ENCODE results near the gene CCL15. TPM values are rescaled to one million over a fixed set of nuclear protein-coding genes. Genes with fewer than 3 reads are reported as not detected.

The CCL15 gene
- total and polyA plus RNA-seq, 2 experiments from 2014 or later: 32.0 to 39.0 TPM

DNA sequence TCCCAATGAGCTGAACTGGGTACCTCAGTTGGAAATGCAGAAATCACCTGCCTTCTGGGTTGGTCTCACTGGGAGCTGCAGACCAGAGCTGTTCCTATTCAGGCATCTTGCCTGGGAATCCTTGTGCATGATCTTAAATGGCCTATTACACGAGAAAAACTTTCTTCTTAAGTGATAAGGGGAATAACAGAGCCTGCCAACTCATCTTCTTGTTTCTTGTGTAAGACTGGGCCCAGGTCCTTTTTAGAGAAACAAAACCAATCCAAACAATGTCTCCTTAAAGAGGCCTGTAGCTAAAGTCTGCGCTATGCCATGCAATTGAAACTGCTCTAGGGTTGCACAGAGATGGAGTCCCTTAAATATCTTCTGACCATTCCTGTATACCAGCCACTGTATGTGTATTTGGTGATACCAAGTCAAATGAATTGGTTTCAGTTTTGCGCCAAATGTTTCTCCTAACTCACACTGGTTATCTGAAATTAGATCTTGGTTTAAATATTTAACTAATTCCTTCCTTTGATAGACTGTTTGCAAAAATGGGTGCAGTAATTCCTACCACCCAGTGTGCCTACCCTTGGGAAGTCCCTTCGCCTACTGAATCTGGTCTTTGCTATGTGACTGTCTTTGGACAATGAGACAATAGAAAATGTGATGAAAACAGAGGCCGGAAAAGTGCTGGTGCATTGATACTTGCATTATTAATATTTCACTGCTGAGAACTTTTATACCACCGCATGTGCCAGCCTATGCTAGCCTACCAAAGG is 22.9 kb upstream of the CCL15 start:
- Histone ChIP-seq H3K4me3 (no peak overlapping the region), H3K9me3 (ENCODE audit: low read depth) (no peaks in the 10 kb centered on the region), H3K27me3 (peaks cover 11% of the 10 kb centered on the region), H3K36me3 (replicated peaks; ENCODE audit: insufficient read depth, low read depth) (no peaks in the 10 kb centered on the region), H3K79me2 (no peaks in the 10 kb centered on the region), H2AFZ (no peak overlapping the region), H3K4me1 (ENCODE audit: insufficient read depth) (no peaks in the 10 kb centered on the region), H3K9me2 (replicated peaks; ENCODE audit: insufficient read depth) (no peaks in the 10 kb centered on the region), H4K20me1 (ENCODE audit: insufficient read depth, poor library complexity, severe bottlenecking) (no peaks in the 10 kb centered on the region), H3K27ac (no peak overlapping the region), H3K4me2 (no peak overlapping the region)
- WGBS (ENCODE audit: low lambda C conversion rate, missing lambda C conversion rate): 89% methylated on average over 6 of the region's 6 CpGs
- TF ChIP-seq, protein P1, sequence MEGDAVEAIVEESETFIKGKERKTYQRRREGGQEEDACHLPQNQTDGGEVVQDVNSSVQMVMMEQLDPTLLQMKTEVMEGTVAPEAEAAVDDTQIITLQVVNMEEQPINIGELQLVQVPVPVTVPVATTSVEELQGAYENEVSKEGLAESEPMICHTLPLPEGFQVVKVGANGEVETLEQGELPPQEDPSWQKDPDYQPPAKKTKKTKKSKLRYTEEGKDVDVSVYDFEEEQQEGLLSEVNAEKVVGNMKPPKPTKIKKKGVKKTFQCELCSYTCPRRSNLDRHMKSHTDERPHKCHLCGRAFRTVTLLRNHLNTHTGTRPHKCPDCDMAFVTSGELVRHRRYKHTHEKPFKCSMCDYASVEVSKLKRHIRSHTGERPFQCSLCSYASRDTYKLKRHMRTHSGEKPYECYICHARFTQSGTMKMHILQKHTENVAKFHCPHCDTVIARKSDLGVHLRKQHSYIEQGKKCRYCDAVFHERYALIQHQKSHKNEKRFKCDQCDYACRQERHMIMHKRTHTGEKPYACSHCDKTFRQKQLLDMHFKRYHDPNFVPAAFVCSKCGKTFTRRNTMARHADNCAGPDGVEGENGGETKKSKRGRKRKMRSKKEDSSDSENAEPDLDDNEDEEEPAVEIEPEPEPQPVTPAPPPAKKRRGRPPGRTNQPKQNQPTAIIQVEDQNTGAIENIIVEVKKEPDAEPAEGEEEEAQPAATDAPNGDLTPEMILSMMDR (IDR thresholded peaks at IDR 0.05; ENCODE audit: poor library complexity): no peak
- TF ChIP-seq EZH2phosphoT487 (IDR thresholded peaks at IDR 0.05; ENCODE audit: low read depth, severe bottlenecking, unreplicated experiment) (no peak), EZH2 (IDR thresholded peaks at IDR 0.05; ENCODE audit: borderline replicate concordance) (no peak)
- DNase-seq (ENCODE audit: low spot score): no peak

DNA sequence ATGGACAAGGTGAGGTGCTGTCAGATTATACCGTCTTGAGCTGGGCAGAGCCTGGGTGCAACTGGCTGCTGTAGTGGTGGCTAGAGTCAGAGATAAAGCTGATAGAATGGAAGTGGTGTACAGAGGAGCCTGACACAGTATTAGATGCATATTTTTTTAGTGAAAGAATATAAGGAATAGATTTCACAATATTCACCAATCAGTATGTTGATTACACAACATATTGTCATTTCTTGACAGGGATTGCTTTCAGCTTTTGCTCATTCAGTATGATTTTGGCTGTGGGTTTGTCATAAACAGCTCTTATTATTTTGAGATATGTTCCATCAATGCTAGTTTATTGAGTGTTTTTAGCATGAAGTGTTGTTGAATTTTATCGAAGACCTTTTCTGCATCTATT is 18.1 kb upstream of the CCL15 start:
- Histone ChIP-seq H4K20me1 (ENCODE audit: insufficient read depth, poor library complexity, severe bottlenecking) (no peaks in the 10 kb centered on the region), H3K4me3 (no peak overlapping the region), H2AFZ (no peak overlapping the region), H3K9me3 (ENCODE audit: low read depth) (no peaks in the 10 kb centered on the region), H3K27me3 (peaks cover 14% of the 10 kb centered on the region), H3K4me2 (no peak overlapping the region), H3K9me2 (replicated peaks; ENCODE audit: insufficient read depth) (no peaks in the 10 kb centered on the region), H3K36me3 (replicated peaks; ENCODE audit: insufficient read depth, low read depth) (no peaks in the 10 kb centered on the region), H3K79me2 (no peaks in the 10 kb centered on the region), H3K4me1 (ENCODE audit: insufficient read depth) (no peaks in the 10 kb centered on the region), H3K27ac (no peak overlapping the region)
- 91% methylated on average over 2 of the region's 2 CpGs for WGBS (ENCODE audit: low lambda C conversion rate, missing lambda C conversion rate)
- no peak for DNase-seq (ENCODE audit: low spot score)
- TF ChIP-seq EZH2phosphoT487 (IDR thresholded peaks at IDR 0.05; ENCODE audit: low read depth, severe bottlenecking, unreplicated experiment) (no peak), EZH2 (IDR thresholded peaks at IDR 0.05; ENCODE audit: borderline replicate concordance) (no peak)
- TF ChIP-seq, protein P1 (IDR thresholded peaks at IDR 0.05; ENCODE audit: poor library complexity): no peak

DNA sequence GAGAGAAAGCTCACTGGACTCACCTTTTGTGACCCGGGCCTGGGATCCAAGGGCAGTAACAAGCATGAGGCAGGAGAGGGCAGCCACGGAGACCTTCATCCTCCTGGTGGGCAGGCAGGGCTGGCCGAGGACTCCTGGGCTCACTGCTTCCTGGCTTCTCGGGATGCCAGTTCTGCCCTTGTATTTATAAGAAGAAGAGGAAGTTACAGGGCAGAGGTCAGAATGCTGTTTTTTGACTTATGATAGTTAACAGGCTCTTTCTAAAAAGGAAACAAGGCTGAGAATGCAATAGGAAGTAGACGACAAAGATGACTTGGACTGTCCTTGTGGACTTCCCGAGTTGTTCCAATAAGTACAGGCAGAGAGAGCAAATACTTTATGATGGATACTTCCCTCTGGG is 16.4 kb upstream of the CCL15 start, which contains the start of gene CCL23:
TSS of gene CCL23 (minus strand) at position 174 of the 400 bp plus-strand sequence. CDS start at position 99, 75 bp downstream.
- H3K4me2 ChIP-seq: no peak within 1 kb of the TSS
- no peak within 1 kb of the TSS for H3K4me3 ChIP-seq
- TF ChIP-seq, protein P1 (IDR thresholded peaks at IDR 0.05; ENCODE audit: poor library complexity): no peak
- TF ChIP-seq EZH2phosphoT487 (IDR thresholded peaks at IDR 0.05; ENCODE audit: low read depth, severe bottlenecking, unreplicated experiment) (no peak), EZH2 (IDR thresholded peaks at IDR 0.05; ENCODE audit: borderline replicate concordance) (no peak)
- peaks cover 14% of the 10 kb centered on the region for H3K27me3 ChIP-seq
- H3K9me3 ChIP-seq (ENCODE audit: low read depth): no peaks in the 10 kb centered on the region
- DNase-seq (ENCODE audit: low spot score): no peak
- WGBS (ENCODE audit: low lambda C conversion rate, missing lambda C conversion rate): 77% methylated on average over 6 of the region's 6 CpGs
- H3K27ac ChIP-seq: no peak within 1 kb of the TSS
- no peaks in the 10 kb centered on the region for H3K36me3 ChIP-seq (replicated peaks; ENCODE audit: insufficient read depth, low read depth)
- no peaks in the 10 kb centered on the region for H3K79me2 ChIP-seq
- H4K20me1 ChIP-seq (ENCODE audit: insufficient read depth, poor library complexity, severe bottlenecking): no peaks in the 10 kb centered on the region
- H3K9me2 ChIP-seq (replicated peaks; ENCODE audit: insufficient read depth): no peaks in the 10 kb centered on the region
- no peaks in the 10 kb centered on the region for H3K4me1 ChIP-seq (ENCODE audit: insufficient read depth)
- H2AFZ ChIP-seq: no peak within 1 kb of the TSS
